WTC11 (cell line): ENCODE measurements around the gene EGFR. TPM values are rescaled to one million over a fixed set of nuclear protein-coding genes. Genes with fewer than 3 reads are reported as not detected.

Source experiments
- ATAC-seq: fragments of 200-7000 bp; cut with Tn5 transposase; 2 replicates; pipeline ENCODE4 v1.10.0; 2021; ENCODE audit warnings: mild to moderate bottlenecking, moderate library complexity
- CTCF ChIA-PET: fragments of 300-600 bp; sonication (Branson Sonifier 250); formaldehyde crosslinking; loops from one replicate; lab custom pipeline; 2021; ENCODE audit warnings: antibody characterized with exemption; lab: Charles Lee
- POLR2A ChIA-PET: fragments of 350-600 bp; sonication (Branson Sonifier 250); formaldehyde crosslinking; loops from one replicate; lab custom pipeline; 2021; ENCODE audit warnings: antibody characterized with exemption; lab: Charles Lee
- DNase-seq: peaks from one replicate; pipeline ENCODE4 v3.0.0; 2021; ENCODE audit warnings: low spot score
- H3K27ac Mint-ChIP-seq: 2 replicates; pipeline ENCODE4 v1.8.0; 2021; ENCODE audit warnings: mixed read lengths
- H3K27me3 Mint-ChIP-seq: 2 replicates; pipeline ENCODE4 v1.8.0; 2021; ENCODE audit warnings: low read depth, mild to moderate bottlenecking, moderate library complexity, mixed read lengths
- H3K36me3 Mint-ChIP-seq: 2 replicates; pipeline ENCODE4 v1.8.0; 2021; ENCODE audit warnings: mixed read lengths
- H3K4me1 Mint-ChIP-seq: 2 replicates; pipeline ENCODE4 v1.8.0; 2022; ENCODE audit warnings: mixed read lengths
- H3K4me3 Mint-ChIP-seq: 2 replicates; pipeline ENCODE4 v1.8.0; 2021; ENCODE audit warnings: mild to moderate bottlenecking, moderate library complexity, mixed read lengths
- H3K9me3 Mint-ChIP-seq: 2 replicates; pipeline ENCODE4 v1.8.0; 2021; ENCODE audit warnings: mixed read lengths
- MYBL2 ChIP-seq: sonication (generic); formaldehyde crosslinking; IDR thresholded peaks from 2 replicates; pipeline ENCODE4 v1.8.1; 2023; ENCODE audit warnings: mild to moderate bottlenecking, moderate library complexity, missing genetic modification reagents
- TEAD4 ChIP-seq: sonication (generic); formaldehyde crosslinking; IDR thresholded peaks from 2 replicates; pipeline ENCODE4 v1.8.0; 2022; ENCODE audit warnings: mild to moderate bottlenecking, missing genetic modification reagents
- USF2 ChIP-seq: sonication (generic); formaldehyde crosslinking; IDR thresholded peaks from 2 replicates; pipeline ENCODE4 v1.8.1; 2023; ENCODE audit warnings: mild to moderate bottlenecking, missing genetic modification reagents, moderate library complexity
- ZNF263 ChIP-seq: sonication (generic); formaldehyde crosslinking; IDR thresholded peaks from 2 replicates; pipeline ENCODE4 v1.8.1; 2022; ENCODE audit warnings: low read depth, mild to moderate bottlenecking, moderate library complexity, missing genetic modification reagents
- ZNF396 ChIP-seq: fragments of 250-450 bp; sonication (Bioruptor Pico); IDR thresholded peaks from 2 replicates; pipeline ENCODE4 v1.8.0; 2021; ENCODE audit warnings: mild to moderate bottlenecking, moderate library complexity, borderline replicate concordance
- ZNF532 ChIP-seq: fragments of 250-450 bp; sonication (Bioruptor Pico); IDR thresholded peaks from 2 replicates; pipeline ENCODE4 v1.9.0; 2021; ENCODE audit warnings: mild to moderate bottlenecking, borderline replicate concordance
- total RNA-seq: library from RNA; stranded (reverse); gene quantifications from 3 replicates; pipeline ENCODE4 v1.2.3, GENCODE V29; 2021
- TF ChIP-seq, protein P1 (sequence below): sonication (generic); formaldehyde crosslinking; conservative IDR thresholded peaks from 2 replicates; pipeline ENCODE4 v1.8.1; 2023; ENCODE audit warnings: mild to moderate bottlenecking, low read depth, missing genetic modification reagents, moderate library complexity
- TF ChIP-seq, protein P2 (sequence below): sonication (generic); formaldehyde crosslinking; IDR thresholded peaks from 2 replicates; pipeline ENCODE4 v1.8.1; 2022; ENCODE audit warnings: mild to moderate bottlenecking, missing genetic modification reagents, moderate library complexity, borderline replicate concordance

EGFR gene
- total RNA-seq, 1 experiment from 2014 or later: 5.9 TPM

- POLR2A ChIA-PET: no interaction called here
- DNase-seq: no peak
- 0 out of 2 replicates have a peak, but pooled peaks cover 7% of the 10 kb centered on the region for H3K4me1 Mint-ChIP-seq
- no peaks in the 10 kb centered on the region for H3K36me3 Mint-ChIP-seq
- CTCF ChIA-PET: no interaction called here
- no peak for TF ChIP-seq MYBL2
- H3K27me3 Mint-ChIP-seq: no peaks in the 10 kb centered on the region
- peak; percentile 69 for ATAC-seq
- no peak overlapping the region for H3K4me3 Mint-ChIP-seq
- peaks cover 4% of the 10 kb centered on the region; the same call in 1 of the 2 replicates for H3K9me3 Mint-ChIP-seq
- H3K27ac Mint-ChIP-seq: no peak overlapping the region
Measured at GRCh38 chr7:54978364-54979116, 40.3 kb upstream of the EGFR start.

DNA sequence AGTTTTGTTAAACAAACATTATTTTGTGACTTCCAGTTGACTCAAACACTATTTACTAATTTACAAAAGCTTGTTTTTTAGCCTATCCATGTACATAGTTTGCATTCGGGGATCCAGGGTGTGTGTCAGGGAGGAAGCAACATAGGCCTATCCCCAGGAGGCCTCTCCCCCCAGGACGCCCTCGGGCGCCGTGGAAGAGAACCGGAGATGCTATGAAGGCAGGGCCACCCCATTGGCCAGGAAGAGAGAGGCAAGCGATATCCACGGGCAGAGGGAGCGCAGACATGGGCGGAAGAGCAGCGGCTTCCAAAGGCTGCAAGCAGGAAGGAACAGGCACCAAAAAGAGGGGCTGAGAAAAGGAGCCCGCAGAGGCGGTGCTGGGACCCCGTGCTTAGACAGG, 38.3 kb upstream of the EGFR start:
- H3K27ac Mint-ChIP-seq: no peak overlapping the region
- ATAC-seq: no peak; the same call in 1 of the 2 replicates
- CTCF ChIA-PET: no interaction called here

More for the DNA sequence above, 38.3 kb upstream of the EGFR start:
- H3K4me3 Mint-ChIP-seq: no peak overlapping the region
- no peaks in the 10 kb centered on the region; the same call in 1 of the 2 replicates for H3K27me3 Mint-ChIP-seq
- no peaks in the 10 kb centered on the region for H3K36me3 Mint-ChIP-seq
- 0 out of 2 replicates have a peak, but pooled peaks cover 6% of the 10 kb centered on the region for H3K9me3 Mint-ChIP-seq
- 0 out of 2 replicates have a peak, but pooled peaks cover 7% of the 10 kb centered on the region for H3K4me1 Mint-ChIP-seq
- no peak for DNase-seq
- POLR2A ChIA-PET: no interaction called here
- TF ChIP-seq, protein P1, sequence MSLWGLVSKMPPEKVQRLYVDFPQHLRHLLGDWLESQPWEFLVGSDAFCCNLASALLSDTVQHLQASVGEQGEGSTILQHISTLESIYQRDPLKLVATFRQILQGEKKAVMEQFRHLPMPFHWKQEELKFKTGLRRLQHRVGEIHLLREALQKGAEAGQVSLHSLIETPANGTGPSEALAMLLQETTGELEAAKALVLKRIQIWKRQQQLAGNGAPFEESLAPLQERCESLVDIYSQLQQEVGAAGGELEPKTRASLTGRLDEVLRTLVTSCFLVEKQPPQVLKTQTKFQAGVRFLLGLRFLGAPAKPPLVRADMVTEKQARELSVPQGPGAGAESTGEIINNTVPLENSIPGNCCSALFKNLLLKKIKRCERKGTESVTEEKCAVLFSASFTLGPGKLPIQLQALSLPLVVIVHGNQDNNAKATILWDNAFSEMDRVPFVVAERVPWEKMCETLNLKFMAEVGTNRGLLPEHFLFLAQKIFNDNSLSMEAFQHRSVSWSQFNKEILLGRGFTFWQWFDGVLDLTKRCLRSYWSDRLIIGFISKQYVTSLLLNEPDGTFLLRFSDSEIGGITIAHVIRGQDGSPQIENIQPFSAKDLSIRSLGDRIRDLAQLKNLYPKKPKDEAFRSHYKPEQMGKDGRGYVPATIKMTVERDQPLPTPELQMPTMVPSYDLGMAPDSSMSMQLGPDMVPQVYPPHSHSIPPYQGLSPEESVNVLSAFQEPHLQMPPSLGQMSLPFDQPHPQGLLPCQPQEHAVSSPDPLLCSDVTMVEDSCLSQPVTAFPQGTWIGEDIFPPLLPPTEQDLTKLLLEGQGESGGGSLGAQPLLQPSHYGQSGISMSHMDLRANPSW (CRISPR knock-in tag): no peak
- no peak for TF ChIP-seq TEAD4
- TF ChIP-seq, protein P2, sequence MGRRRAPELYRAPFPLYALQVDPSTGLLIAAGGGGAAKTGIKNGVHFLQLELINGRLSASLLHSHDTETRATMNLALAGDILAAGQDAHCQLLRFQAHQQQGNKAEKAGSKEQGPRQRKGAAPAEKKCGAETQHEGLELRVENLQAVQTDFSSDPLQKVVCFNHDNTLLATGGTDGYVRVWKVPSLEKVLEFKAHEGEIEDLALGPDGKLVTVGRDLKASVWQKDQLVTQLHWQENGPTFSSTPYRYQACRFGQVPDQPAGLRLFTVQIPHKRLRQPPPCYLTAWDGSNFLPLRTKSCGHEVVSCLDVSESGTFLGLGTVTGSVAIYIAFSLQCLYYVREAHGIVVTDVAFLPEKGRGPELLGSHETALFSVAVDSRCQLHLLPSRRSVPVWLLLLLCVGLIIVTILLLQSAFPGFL (CRISPR knock-in tag): no peak
- TF ChIP-seq ZNF532 (CRISPR knock-in tag): no peak
- no peak for TF ChIP-seq ZNF396 (CRISPR knock-in tag)
- TF ChIP-seq ZNF263 (CRISPR knock-in tag): no peak
- no peak for TF ChIP-seq USF2 (CRISPR knock-in tag)
- TF ChIP-seq, all 79 proteins: peak for 0
